Lower lobe of right lung (tissue), 2 donors: Measurements from ENCODE around the gene TEX13B. TPM values are rescaled to one million over a fixed set of nuclear protein-coding genes. Genes with fewer than 3 reads are reported as not detected.
"Not testable (repeated sequence)": the region's sequence is repeated elsewhere in the genome, so short reads cannot be mapped to it uniquely, and the experiment has no call there.

ENCODE experiments used
- ATAC-seq, 2 donors: fragments of 200-7000 bp; cut with Tn5 transposase; one replicate each; pipeline ENCODE4 v1.9.1; 2020 to 2022; ENCODE audit warnings: mild to moderate bottlenecking in 2 of 2, moderate library complexity in 2 of 2
- DNase-seq: peaks from one replicate; pipeline ENCODE4 v3.0.0-alpha.2; 2020
- H3K27ac ChIP-seq: fragments of 200-600 bp; one replicate; pipeline ENCODE4 v1.8.0; 2022
- H3K27me3 ChIP-seq: fragments of 200-600 bp; one replicate; pipeline ENCODE4 v1.8.0; 2022; ENCODE audit warnings: low read depth
- H3K36me3 ChIP-seq: fragments of 200-600 bp; one replicate; pipeline ENCODE4 v1.8.0; 2022; ENCODE audit warnings: mild to moderate bottlenecking
- H3K4me1 ChIP-seq: fragments of 200-600 bp; one replicate; pipeline ENCODE4 v1.8.0; 2022
- H3K4me3 ChIP-seq: fragments of 200-600 bp; one replicate; pipeline ENCODE4 v1.8.0; 2022; ENCODE audit warnings: mild to moderate bottlenecking
- H3K9me3 ChIP-seq: fragments of 200-600 bp; one replicate; pipeline ENCODE4 v1.8.0; 2022
- intact Hi-C: fragments of 100-400 bp; cut with DNase I; formaldehyde crosslinking; loops from one replicate; pipeline ENCODE4 v1.11.0; 2022
- total RNA-seq: library from RNA; stranded (reverse); fragmentation: NEBNext Ultra II Directional; extraction: Animal tissue kit (Norgen Biotek cat#: 25700); gene quantifications from one replicate; pipeline ENCODE4 v1.2.1, GENCODE V29; 2021
- TF ChIP-seq, protein P1 (sequence below): fragments of 200-600 bp; IDR thresholded peaks from one replicate; pipeline ENCODE4 v1.8.0; 2022; ENCODE audit warnings: antibody characterized with exemption, mild to moderate bottlenecking
- donor health status: DM: no; HTN: yes; CAD: no; lungs with severe emphysema.

Gene TEX13B
- total RNA-seq, 1 donor from 2014 or later = not detected

DNA sequence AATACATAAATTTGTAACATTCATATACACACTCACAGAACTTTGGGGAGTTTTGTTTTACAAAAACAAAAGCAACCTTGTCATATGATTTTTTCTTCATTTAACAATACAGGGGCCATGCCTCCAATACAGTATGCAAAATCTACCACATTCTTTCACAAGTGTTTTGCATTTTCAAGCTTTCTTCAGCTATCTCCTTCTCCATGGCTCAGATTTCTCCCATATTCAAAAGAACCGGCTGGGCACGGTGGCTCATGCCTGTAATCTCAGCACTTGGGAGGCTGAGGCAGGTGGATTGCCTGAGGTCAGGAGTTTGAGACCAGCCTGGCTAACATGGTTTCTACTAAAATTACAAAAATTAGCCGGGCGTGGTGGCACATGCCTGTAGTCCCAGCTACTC, 4.1 kb downstream of the TEX13B start:
- no peak for DNase-seq
- intact Hi-C loops = no loop called here
- no peaks in the 10 kb centered on the region for H3K9me3 ChIP-seq
- H3K36me3 ChIP-seq = no peaks in the 10 kb centered on the region
- ATAC-seq = no peak
- H3K4me3 ChIP-seq = no peak overlapping the region
- H3K27me3 ChIP-seq = no peaks in the 10 kb centered on the region
- H3K4me1 ChIP-seq = no peaks in the 10 kb centered on the region
- TF ChIP-seq, protein P1, sequence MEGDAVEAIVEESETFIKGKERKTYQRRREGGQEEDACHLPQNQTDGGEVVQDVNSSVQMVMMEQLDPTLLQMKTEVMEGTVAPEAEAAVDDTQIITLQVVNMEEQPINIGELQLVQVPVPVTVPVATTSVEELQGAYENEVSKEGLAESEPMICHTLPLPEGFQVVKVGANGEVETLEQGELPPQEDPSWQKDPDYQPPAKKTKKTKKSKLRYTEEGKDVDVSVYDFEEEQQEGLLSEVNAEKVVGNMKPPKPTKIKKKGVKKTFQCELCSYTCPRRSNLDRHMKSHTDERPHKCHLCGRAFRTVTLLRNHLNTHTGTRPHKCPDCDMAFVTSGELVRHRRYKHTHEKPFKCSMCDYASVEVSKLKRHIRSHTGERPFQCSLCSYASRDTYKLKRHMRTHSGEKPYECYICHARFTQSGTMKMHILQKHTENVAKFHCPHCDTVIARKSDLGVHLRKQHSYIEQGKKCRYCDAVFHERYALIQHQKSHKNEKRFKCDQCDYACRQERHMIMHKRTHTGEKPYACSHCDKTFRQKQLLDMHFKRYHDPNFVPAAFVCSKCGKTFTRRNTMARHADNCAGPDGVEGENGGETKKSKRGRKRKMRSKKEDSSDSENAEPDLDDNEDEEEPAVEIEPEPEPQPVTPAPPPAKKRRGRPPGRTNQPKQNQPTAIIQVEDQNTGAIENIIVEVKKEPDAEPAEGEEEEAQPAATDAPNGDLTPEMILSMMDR = no peak
- H3K27ac ChIP-seq = no peak overlapping the region

DNA sequence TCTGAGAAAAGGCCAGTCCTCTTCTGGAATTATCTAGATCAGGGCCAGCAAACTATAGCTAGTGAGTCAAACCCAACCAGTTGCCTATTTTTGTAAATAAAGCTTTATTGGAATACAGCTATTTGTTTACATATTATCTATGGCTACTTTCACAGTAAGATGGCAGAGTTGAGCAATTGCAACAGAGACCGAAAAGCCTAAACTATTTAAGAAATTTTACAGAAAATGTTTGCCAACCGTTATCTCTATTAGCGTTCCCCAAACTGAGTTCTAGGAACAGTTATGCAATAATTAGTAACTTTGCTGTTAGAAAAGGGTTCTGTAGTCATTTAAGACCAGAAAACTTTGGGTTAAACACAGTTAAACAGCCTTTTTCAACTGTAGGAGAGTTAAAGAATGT, 10.5 kb downstream of the TEX13B start:
- Histone ChIP-seq H3K9me3 (no peaks in the 10 kb centered on the region), H3K36me3 (no peaks in the 10 kb centered on the region), H3K4me3 (no peak overlapping the region), H3K27ac (no peak overlapping the region), H3K4me1 (no peaks in the 10 kb centered on the region), H3K27me3 (no peaks in the 10 kb centered on the region)
- TF ChIP-seq, protein P1 = no peak
- ATAC-seq = no peak
- intact Hi-C loops = no loop called here
- DNase-seq = no peak

DNA sequence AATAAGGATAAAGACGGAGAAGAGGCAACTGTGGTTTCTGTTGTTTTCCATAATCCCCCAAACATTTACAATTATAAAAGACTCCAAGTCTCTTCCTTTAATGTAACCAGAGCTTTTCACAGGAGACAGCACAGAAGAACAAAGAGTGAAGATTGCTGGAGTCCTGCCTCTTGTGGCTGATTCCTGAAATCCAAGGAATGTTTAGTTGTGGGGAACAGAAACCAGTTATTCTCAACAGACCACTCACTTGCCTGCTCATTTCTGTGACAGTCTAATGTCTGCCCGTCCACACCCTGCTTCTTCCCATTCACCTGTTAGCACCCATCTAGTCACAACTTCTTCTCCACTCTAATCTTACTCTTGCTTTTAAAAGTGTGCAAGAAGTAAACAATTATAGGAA, 12.1 kb downstream of the TEX13B start:
- Histone ChIP-seq H3K27ac (no peak overlapping the region), H3K4me3 (no peak overlapping the region), H3K9me3 (no peaks in the 10 kb centered on the region), H3K27me3 (no peaks in the 10 kb centered on the region), H3K4me1 (no peaks in the 10 kb centered on the region), H3K36me3 (no peaks in the 10 kb centered on the region)
- intact Hi-C loops = no loop called here
- TF ChIP-seq, protein P1 = no peak
- DNase-seq (no peak), ATAC-seq (no peak)

DNA sequence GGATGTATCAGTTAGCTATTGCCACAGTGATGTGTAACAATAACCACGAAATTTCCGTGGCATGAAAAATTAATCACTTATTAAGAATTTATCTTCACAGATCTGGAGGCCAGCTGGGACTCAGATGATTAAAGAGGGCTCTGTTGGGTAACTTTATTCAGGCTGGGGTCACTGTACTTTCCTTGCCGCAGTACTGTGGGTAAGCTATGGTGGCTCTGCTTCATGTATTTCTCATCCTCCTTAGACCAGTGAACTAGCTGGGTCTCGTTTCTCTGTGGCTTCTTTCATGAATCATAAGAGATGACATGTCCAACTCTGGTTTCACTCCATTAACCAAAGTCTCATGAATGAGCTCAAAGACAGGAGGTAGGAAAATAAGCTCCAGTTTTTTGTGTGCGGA, 13.5 kb downstream of the TEX13B start:
- Histone ChIP-seq H3K27ac (no peak overlapping the region), H3K4me1 (no peaks in the 10 kb centered on the region), H3K9me3 (no peaks in the 10 kb centered on the region), H3K27me3 (no peaks in the 10 kb centered on the region), H3K36me3 (no peaks in the 10 kb centered on the region), H3K4me3 (no peak overlapping the region)
- no peak for ATAC-seq
- TF ChIP-seq, protein P1 = no peak
- no peak for DNase-seq
- intact Hi-C loops = no loop called here

DNA sequence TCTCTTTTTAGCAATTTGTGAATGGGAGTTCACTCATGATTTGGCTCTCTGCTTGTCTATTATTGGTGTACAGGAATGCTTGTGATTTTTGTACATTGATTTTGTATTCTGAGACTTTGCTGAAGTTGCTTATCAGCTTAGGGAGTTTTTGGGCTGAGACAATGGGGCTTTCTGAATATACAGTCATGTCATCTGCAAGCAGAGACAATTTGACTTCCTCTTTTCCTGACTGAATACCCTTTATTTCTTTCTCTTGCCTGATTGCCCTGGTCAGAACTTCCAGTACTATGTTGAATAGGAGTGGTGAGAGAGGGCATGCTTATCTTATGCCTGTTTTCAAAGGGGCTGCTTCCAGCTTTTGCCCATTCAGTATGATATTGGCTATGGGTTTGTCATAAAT, 26.8 kb downstream of the TEX13B start:
- H3K4me1 ChIP-seq, intact Hi-C loops, ATAC-seq, H3K27me3 ChIP-seq, H3K4me3 ChIP-seq, H3K27ac ChIP-seq, DNase-seq, H3K36me3 ChIP-seq, H3K9me3 ChIP-seq: not testable (repeated sequence)

DNA sequence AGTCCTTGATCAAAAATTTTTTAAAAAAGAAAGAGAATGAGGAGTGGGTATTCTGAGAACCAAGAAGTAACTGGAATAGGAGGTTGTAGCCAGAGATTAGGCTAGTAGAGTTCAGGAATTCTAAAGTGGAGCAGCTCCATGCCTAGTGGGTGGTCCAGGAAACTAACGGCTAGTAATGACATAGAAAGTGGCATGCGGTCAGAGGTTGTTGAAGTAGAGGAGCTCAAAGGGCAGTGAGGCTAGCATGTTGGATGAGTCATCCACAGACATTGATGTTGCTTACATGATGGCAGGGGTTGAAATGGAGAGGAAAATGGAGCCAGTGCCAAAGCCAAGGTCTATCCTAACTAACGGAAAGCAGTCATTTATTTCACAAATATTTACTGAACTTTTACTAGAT, 42.1 kb downstream of the TEX13B start:
- H3K4me1 ChIP-seq = no peaks in the 10 kb centered on the region
- H3K27ac ChIP-seq = no peak overlapping the region
- no peak for DNase-seq
- ATAC-seq = no peak
- no peaks in the 10 kb centered on the region for H3K36me3 ChIP-seq
- no peaks in the 10 kb centered on the region for H3K9me3 ChIP-seq
- intact Hi-C loops = no loop called here
- H3K4me3 ChIP-seq = no peak overlapping the region
- TF ChIP-seq, protein P1 = no peak
- H3K27me3 ChIP-seq = no peaks in the 10 kb centered on the region
